Central memory CD4-positive, alpha-beta T cell (primary cell): ENCODE data around the gene PTTG1IP.

Experiments
- DNase-seq: peaks from one replicate; pipeline ENCODE4 v3.0.0; 2022

The PTTG1IP gene

DNA sequence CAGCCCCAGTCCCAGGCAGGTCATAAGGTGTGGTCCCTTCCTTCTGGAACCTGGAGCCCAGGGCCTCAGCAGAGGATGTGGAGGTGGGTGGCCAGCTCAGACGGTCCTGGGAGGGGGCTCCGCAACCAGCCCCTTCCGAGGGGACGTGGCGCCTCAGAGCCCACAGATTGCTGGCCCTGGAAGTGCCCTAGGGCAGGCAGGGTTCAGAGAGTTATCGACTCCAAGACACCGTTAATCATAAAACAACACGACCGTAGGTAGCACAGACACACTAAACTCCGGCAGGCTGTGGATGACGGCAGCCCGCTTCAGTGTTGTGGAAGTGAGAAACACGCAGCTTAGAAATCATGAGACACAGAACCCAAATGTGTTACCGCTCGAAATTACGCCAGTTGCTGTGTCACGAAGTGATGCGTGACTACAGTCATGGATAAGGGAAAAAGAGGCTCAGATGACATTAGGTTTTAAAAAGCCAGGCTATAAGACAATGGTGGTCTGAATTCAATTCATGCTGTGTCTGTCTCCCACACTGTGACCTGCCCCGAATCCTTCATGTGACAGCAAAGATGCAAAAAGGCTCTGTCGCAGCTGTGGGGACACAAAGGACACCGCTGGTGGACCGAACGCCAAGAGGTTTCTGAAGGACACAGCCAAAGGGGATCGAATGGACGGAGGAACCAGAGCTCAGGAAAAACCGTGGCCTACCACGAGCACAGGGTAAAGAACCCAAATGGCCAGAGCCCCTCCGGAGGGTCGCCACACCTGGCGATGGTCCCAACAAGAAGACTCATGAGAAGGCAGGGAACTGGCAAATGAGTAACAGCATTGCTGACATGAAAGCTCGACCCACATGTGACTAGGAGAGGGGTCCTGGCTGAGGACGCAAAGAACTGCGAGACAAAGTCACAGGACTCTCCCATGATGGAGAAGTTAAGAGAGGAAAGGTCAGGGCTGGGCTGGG lies 53.9 kb downstream of the PTTG1IP start:
- no peak for DNase-seq

DNA sequence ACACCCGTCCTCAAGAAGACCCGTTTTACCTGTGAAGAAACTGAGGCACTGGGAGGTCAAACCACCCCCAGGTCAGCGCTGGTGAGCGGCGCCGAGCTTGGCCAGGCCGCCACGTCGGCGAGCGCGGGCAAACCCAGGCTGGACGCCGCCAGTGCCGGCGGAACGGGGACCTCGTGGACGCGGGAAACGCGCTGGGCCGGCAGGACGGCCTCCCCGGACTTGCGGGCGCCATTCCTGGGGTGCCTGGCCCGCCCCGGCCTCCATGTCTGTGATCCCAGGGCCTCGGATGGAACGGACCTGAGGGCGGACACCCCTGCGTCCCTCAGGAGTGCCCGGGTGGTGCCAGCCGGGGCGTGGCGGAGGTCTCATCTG lies 54.9 kb downstream of the PTTG1IP start:
- DNase-seq: no peak

DNA sequence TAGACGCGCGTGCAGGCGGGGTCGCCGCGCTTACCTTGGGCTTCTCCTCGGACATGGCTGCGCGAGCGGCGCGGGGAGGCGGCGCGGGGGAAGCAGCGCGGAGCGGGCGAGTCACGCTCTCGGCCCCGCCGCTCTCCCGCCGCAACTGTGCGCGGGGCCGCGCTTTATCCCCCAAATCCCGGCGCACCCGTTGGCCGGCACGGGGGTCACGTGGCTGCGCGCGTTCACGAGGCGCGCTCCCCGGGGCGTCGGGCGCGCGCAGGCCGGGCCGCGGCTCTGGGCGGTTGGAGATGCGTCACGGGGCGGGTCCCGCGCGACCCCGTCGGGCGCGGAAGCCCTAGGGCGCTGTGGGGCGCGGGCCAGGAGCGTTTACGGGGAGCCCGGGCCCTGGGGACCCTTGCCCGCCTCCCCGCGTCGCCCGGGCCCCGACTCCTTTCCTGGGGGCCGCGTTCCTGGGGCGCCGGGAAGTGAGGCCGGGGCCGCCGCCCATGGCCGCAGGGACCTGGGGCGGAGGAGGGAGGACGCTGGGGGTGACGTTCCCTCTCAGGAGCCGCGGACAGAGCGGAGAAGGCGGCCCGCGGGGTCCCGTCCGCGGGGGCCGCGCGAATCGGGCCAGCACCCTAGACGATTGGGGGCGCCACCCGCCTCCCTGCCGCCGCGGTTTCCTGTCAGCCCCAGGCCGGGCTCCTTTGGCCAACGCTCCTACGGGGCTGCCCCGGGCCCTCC lies 55.4 kb downstream of the PTTG1IP start, which contains the start of gene SUMO3:
TSS of gene SUMO3 (minus strand) at position 149 of the 726 bp plus-strand sequence. CDS start at position 55, 94 bp downstream.
- peak; percentile 90 for DNase-seq

DNA sequence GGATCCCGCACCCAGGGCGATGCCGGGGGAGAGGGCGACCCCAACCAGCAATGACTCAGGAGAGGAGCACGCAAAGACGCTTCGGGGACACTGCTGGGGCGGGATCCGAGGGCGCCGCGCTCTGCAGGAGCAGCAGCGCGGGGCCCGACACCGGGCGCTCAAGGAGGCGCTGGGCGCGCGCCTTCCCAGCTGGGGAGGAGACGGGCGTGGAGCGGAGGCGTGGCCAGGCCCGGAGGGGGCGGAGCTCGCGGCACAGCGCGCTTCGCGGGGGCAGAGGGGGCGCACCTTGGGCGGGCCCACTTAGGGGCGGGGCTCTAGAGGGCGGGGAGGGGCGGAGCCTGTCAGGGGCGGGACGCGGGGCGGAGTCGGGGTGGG lies 56.0 kb downstream of the PTTG1IP start:
- peak; percentile 89 for DNase-seq

DNA sequence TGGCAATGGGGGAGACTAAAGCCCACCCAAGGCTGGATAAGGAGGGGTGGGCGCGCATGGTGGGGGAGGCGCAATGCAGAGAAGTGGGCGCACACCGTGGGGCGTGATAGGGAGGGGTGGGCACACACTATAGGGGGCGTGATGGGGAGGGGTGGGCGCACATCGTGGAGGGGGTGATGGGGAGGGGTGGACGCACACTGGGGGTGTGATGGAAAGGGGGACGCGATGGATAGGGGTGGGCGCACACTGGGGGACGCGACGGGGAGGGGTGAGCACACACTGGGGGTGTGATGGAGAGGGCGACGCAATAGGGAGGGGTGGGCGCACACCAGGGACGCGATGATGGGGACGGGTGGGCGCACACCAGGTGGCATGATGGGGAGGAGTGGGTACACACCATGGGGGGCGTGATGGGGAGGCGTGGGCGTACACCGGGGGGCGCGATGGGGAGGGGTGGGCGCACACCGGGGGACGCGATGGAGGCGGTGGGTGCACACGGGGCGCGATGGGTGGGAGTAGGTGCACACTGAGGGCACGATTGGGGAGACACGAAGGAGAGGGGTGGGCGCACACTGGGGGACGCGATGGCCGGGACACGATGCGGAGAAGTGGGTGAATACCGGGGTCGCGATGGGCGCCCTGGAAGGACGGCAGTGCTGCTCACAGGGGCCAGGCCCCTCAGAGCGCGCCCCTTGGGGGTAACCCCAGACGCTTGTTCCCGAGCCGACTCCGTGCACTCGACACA lies 56.6 kb downstream of the PTTG1IP start:
- DNase-seq: no peak

DNA sequence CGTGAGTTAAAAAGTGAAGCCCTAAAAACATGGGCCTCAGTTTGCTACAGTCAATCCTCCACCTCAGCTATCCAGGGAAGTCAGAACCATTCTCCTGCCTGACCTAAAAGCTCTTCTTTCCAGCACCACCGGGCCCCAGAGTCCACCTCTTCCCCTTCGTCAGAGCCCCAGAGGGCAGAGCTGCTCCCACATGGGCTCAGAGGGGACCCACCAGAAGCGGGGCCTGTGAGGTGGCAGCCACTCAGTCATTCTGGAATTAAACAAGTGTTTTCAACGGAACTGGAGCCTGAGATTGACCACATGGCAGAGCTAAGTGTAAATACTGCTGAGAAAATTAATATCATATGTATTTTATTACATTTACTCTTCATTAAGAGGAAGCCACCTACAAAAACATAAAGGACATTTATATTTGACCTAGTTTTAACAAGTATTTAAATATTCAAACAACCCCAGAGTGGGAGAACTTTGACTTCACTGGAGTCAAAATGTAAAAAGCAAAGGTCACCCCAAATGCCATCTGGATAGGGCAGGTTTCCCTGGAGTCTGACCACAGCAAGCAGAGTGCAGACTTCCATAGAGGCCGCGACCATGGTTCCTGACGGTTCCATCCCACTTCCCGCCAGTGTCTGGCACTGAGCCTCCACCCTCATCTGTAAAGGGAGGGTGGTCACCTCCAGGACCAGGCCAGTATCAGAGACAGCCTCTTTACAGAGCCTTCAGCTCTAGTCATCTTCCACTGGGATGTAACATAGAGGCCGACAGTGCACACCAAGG lies 57.5 kb downstream of the PTTG1IP start:
- DNase-seq: no peak

DNA sequence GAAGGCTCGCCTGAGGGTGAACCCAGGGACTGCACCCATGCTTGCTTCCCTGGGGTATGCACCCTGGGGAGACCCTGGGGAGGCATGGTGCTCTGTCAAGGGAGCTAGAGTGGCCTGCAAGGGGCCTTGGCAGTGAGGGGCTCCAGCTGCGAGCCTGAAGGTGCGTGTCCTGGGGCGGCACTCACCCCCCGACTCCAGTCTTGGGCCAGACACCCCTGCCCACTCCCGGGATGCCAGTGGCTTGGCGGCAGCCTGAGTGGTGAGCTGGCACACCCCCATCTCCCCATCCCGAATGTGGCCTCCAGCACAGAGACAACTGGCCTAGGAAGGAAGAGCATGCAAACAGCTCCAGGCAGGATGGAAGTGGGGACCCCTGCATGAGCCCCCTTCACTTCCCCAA lies 58.3 kb downstream of the PTTG1IP start:
- no peak for DNase-seq

DNA sequence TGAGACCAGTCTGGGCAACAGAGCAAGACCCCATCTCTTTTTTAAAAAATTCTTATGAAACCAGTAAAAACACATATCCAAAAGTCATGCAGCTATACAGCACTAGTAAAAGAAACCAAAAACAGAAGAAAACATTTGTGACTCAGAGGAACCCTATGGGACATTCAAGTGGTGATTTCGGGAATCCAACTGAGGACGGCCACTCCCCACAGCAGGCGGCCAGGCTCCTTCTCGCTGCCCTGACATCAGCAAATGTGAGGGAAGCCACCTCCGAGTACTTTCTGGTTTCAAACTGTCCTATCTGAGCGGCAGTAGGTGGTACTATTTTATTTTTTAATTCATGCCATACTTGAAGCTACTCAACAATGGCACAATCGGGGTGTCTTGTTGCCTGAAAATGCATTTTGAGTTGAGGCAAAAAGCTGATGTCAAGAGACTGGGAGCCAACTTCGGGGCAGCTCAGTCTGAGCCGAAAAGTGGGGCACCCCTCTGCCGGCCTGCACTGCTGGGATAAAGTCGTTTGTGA lies 58.9 kb downstream of the PTTG1IP start:
- no peak for DNase-seq

DNA sequence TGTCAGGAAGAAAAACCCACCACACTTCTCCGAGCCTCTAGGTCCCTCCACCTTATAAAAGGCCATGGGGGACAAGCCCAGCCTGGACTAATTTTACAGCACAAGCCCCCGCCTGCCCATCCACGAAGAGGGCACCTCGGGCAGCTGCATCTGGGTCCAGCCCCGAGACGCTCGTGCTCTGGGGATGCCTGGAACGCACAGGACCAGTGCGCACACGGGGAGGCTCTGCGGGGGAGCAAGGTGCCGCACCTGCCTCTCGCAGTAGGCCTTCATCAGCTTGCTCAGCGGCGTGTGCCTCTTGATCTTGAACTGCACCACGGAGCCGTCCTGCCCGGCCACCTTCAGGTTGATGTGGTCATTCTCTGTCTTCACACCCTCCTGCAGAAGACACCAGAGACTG lies 59.8 kb downstream of the PTTG1IP start:
- DNase-seq: no peak

DNA sequence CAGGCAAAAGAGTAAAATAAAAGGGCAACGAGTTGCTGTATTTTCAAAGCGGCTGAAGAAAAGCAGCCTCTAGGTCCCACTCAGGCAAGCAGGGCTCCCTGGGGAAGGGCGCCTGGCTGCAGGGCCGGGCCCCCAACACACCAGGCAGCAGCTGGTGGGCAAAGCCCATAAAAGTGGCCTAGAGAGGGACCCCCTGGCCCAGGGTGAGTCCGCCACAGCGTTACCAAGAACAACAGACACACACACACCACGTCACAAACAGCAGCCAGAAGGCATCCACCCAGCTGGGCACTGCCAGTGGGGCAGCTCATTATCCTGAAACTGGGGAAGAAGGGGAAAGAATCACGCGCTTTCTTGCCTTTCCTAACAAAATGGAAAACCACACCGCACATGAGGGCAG lies 60.3 kb downstream of the PTTG1IP start:
- DNase-seq: no peak

DNA sequence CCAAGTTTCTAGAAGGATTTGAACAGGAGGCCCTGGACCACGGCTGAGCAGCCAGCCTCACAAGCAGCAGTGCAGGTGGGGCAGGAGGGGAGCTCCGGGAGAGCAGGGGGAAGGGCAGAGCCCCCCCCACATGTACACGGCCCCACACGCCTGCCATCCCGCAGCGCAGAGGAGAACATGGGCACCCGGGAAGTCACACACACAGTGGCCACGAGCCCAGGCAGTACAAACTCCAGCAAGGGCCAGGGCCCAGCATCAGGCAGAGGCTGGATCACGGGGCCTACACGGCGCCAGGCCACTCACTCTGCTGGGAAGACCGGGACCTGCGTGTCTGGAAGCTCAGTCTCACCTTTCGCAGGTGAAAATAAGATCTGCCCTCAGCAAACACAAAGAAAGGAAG lies 60.9 kb downstream of the PTTG1IP start:
- no peak for DNase-seq

DNA sequence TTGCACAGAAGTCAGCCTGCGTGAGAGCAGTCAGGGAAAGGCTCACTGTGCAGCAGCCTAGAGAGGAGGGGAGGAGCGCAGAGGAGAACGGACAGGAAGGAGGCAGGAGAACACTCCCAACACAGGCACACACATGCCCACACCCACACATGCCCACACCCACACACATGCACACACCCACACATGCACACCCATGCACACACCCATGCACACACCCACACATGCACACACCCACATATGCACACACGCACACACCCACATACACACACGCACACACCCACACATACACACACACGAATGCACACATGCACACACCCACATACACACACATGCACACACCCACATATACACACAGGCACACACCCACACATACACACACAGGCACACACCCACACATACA lies 62.7 kb downstream of the PTTG1IP start:
- no peak for DNase-seq

DNA sequence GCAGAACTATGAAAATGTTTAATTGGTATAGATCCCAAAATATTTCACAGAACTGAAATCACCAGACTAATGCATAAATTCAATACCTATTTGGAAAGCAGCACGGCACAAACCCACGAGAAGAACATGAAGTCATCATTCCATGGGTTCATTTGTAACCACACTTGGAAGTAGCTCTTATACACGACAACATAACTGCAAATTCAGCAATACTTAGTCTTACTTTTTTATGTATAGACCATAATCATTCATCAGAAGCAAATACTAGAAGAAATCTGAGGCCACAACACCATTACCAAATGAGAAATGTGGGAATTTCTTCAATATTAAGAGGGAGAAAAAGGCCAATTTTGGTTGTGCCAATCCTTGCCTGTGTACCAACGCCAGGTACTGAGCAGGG lies 67.6 kb downstream of the PTTG1IP start:
- DNase-seq: no peak

DNA sequence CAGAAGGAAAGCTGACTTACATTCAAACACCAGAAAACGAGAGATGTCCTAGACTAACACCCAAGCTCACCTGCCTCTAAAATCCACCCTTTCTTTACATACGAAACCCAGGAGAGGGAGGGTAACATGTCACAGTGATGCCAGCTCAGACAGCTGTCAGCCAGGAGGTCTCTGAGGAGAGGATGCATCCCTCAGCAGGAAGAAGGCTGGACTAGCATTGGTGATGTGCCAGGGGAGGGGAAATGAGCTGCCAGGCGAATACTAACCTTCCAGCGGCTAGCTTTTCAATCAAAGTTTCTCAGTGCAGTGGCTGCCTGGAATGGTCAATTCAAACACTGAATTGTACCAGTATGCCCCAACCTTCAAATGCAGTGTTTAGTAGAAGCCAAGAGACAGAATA lies 68.3 kb downstream of the PTTG1IP start:
- DNase-seq: no peak

DNA sequence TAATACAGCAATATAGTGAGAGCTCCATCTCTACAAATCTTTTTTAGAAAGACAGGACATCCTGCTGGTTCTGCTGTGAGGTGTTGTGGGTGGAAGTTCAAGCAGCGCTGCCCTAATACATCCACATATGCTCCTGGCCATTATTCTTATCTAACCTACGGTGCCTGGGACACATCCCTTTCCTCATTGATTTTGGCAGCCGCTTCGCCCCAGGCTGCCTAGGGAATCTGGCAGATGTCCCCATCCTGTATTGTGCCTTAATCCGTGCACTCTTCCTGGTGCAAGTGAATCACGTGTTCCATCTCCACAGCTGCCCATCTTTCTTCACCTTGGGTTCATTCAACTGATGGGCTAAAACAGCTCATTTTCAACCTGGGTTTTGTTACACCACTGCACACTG lies 68.7 kb downstream of the PTTG1IP start:
- no peak for DNase-seq

DNA sequence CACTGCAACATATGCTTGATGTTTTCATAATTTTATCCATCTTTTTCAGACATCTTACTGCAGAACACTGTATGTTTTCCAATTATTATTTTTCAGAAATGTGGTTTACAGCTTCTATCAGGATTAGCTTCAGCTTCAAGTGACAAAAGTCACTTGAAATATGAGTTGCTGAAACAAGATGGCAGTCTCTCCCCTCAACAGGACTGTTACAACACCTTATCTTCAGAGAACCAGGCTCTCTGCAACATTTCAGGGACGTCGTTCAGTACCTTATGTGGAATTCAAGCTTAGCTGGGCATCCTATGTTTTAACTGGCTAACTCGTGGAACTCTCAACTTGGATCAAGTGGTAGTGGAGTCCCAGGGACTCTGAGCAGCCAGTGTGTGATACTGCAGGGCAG lies 69.8 kb downstream of the PTTG1IP start:
- DNase-seq: no peak

DNA sequence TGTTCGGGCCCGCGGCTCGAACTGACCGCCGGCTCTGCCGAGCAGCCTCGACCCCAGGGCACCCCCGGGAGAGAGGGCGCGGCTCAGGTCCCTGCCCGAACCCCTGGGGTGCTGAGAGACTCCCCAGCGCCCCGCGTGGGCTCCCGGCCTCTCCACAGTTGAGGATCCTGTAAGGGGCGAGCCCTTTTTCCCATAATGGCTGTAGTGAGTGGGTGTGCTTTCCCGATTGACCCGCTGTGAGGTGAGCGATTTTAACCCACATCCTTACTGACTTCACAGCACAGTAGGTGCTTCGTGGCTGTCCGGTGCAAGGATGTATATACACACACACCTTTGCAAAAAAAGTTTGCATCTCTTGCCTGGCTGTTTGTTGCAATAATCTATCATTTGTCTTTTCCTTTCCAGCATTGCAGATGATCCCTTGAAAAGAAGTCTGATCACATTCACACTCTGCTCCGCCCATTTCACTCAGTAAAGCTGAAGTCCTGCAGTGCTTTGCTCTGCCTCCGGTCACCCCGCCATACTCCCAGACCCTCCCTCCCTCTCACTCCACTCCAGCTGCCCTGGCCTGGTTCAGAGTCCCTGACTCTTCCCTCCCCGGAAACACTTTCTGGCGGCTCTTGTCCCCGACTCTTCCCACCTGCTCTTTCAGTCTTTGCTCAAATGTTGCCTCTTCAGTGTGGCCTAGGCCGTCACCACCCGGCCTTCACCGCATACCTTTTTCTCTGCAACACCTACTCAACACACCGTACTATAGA lies 70.9 kb downstream of the PTTG1IP start:
- no peak for DNase-seq

DNA sequence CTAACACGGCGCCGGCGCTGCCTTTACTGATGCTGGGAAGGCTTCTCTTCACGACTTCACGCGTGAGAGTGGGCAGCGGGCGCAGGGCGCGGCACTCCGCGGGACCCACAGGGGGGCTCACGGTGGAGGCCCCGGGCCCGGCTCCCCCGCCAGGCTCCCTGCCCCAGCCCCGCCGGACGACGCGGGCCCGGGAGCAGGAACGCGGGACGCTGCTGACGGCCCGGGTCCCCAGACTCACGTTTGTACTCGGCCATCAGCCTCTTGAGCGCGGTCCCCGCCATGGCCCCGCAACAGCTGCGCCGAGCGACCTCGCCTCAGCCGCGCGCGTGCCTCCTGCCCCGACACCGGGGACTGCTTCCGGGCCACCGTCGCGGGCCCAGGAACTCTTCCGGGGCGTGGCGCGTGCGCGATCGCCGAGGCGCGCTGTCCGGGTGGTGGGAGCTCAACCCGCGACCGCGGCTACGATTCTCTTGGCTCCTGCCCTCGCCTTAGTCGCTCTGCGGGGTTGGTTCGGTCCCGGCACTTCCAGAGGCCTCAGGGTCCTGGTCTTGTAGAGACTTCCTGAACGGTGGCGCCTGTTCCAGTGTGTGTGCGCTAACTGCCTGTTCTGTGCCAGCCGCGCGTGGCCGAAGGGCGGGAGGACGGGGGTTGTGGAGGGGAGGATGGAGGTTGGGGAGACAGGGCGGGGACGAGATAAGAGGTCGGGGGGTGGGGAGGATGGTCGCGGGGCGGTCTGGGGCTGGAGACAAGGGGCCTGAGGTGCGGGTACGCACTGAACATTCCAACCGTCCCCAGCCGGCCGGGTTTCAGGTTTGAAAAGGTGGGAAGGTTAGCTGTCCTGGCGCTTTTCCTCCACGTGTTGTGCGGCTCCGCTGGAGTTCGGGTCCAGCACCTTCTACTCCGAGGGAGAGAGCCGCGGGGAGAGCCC lies 71.8 kb downstream of the PTTG1IP start, which contains the start of gene UBE2G2:
TSS of gene UBE2G2 (minus strand) at position 353 of the 928 bp plus-strand sequence. CDS start at position 281, 72 bp downstream.
- peak; percentile 84 for DNase-seq

DNA sequence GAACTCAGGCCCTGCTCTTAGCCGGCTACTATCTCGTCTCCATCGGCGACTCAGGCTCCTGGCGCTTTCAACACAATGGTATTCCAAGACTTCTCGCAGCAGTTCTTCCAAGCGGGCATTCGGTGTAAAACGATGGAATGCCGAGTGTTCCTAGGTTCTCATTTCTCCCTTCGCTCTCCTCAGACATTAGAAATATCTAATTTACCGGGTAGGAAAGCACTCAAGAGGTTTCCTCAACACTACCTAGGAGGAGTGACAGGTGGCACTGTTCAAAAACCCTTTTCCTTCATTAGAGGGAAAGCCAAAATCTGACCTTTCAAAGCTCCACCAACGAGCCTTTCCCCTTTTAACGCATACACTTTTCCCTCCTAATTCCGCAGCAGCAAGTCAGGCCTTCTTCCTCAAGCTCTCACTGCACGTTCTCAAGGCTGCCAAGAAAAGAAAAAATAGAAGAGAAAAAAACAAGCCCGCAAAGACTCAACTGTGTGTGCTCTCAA lies 72.5 kb downstream of the PTTG1IP start:
- peak; percentile 44 for DNase-seq

DNA sequence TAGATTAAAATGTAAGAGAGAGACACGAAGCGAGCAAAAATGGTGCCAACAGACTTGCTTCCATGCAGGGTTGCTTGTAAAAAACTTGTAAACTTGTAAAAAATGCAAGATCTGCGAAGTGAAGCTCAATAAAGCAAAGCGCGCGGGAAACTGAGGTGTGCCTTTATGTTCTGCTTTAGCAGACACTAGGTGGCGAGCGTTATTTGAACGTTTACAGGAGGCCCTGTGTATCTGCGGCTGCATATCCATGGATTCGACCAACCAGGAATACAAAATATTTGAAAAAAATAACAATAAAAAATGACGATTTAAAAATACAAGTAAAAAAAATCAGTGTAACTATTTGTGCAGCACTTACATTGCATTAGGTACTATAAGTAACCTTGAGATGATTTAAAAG lies 73.4 kb downstream of the PTTG1IP start:
- no peak for DNase-seq
